ENCODE measurements around the gene CALCOCO2.
"Not testable (repeated sequence)": the region's sequence is repeated elsewhere in the genome, so short reads cannot be mapped to it uniquely, and the experiment has no call there.

Gene CALCOCO2

GRCh38 chr17:48825446-48826381 is 5.1 kb upstream of the CALCOCO2 start:
- no peak for DNase-seq

GRCh38 chr17:48831549-48831883 is 681 bp downstream of the CALCOCO2 start:
- no peak for DNase-seq

DNA sequence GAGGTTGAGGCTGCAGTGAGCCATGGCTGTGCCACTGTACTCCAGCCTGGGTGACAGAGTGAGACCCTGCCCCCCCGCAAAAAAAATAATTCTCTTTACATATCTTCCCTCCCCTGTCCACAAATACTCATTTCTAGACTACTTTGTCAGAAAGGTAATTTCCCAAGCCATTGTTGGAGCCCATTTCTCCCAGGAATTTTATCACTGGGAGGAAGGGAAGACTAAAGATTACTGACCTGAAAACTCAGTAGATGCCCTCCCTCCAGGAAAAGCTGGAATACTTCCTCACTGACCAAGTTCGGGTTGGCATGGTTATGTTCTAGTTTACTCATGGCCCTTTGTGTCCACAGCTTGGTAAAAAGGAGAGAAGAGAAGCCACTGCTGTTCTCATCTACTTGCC is 4.1 kb downstream of the CALCOCO2 start:
- DNase-seq = no peak

- DNase-seq = peak in 1 of 2 donors; percentile 39
Observed at GRCh38 chr17:48835971-48836370, 5.1 kb downstream of the CALCOCO2 start.

- peak in 1 of 2 donors; percentile 56 for DNase-seq
Observed at GRCh38 chr17:48837458-48837857, 6.6 kb downstream of the CALCOCO2 start.

GRCh38 chr17:48840441-48840840 is 9.6 kb downstream of the CALCOCO2 start:
- no peak for DNase-seq

DNA sequence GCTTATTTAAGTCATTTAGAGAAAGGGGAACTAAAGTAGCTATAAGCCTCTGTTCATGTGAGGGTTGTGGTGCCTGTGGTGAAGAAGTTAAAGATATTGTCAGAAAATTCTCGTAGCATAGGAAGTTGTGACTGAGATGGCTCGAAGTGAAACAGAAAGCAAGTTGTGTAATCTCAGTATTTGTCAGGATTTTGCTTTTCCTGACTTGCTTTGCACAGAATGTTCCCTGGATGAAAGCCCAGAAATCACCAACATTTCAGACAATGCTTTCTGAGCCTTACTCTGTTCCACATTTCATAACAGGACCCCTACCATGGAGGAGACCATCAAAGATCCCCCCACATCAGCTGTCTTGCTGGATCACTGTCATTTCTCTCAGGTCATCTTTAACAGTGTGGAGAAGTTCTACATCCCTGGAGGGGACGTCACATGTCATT is 10.6 kb downstream of the CALCOCO2 start:
- peak; percentile 26 to 69 for DNase-seq

DNA sequence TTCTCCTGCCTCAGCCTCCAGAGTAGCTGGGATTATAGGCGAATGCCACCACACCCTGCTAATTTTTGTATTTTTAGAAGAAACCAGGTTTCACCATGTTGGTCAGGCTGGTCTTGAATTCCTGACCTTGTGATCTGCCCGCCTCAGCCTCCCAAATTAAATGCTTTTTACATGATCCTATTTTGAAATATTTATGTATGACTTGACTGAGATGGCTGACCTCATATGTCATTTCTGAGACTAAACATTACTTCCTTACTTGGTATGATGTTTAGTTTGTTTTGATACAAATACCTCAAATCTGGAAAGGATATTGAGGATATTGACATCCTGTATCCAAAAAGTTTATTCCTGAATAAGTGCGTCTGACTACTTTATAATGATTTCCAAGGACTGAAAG is 11.9 kb downstream of the CALCOCO2 start:
- DNase-seq = no peak

DNA sequence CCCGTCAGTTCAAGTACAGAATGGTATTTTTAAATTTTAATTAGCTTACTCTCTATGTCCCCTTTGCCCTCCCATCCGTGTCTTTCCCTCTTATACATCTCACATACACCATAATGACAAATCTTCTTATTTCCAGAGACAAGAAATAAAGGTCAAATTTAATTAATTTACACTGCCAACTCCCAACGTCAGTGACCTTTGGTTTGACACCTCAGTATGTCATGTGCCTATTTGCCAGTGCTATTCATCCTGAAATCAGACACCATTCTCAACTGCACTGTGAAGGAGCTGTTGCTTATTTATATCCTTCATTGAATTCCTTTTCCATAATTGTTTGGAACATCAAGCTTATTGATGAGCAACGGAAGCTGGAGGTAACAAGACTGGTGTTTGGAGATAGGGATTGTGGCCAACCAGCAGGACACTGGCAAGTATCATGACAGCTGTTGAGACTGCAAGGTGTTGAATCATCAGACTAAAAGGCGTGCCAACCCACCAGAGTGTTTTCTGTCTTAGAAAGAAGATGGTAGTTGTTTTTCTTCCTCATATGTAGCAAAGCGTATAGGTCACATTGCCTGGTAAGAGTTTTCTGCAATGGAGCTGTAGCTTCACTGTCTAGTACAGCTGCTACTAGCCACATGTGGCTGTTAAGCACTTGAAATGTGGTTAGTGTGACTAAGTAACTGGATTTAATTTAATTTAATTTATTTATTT is 12.5 kb downstream of the CALCOCO2 start:
- no peak for DNase-seq

DNA sequence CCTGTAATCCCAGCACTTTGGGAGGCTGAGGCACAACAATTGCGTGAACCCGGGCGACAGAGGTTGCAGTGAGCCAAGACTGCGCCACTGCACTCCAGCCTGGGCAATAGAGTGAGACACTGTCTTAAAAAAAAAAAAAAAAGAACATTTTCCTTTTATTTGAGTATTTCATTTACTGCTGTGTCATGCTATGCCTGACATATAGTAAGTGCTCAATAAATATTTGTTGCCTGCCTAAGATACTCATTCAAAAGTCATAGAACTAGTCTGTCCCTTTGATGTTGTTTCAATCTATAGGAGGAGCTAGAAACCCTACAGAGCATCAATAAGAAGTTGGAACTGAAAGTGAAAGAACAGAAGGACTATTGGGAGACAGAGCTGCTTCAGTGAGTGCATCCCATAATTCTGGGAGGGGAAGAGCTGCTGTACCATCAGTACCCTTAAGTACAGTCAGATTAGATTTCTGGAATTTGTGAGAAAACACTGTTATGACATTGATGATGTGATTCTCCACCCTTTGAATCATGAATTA is 20.0 kb downstream of the CALCOCO2 start:
- peak in 1 of 2 donors; percentile 31 for DNase-seq

DNA sequence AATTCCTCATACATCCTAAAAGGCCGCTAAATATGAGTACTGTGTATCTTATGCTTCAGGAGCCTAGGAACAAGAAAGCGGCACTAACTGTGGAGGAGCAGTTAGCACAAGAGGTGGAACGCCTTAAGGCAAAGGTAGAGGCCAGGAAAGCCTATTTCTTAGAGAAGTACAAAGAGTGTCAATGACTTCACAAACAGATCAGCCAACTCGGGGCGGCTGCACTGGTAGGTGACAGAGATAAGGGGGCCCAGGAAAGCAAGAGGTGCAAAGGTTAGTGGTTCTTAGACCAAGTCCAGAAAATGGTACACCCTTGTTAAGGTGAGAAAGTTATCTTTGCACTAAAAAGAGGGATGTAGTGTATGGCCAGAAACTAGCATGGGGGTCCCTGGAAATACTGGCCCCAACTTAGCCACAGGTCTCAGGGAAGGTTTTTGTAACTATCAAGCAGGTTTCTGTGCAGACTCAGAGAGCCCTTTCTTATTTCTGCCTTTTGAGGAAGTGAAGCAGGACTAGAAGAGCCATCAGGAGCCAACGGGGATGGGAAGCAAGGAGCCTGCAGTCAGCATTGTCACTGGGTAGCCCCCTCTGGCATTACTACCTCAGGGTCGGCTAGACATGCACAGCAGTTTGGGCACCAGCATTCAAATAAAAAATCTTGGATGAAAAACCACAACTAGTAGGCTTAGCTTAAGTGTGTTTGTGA is 24.1 kb downstream of the CALCOCO2 start:
- no peak for DNase-seq

- no peak for DNase-seq
Observed at GRCh38 chr17:48856122-48856821, 25.4 kb downstream of the CALCOCO2 start.

GRCh38 chr17:48860034-48860433 is 29.2 kb downstream of the CALCOCO2 start:
- no peak for DNase-seq

- DNase-seq = no peak
Observed at GRCh38 chr17:48860456-48860855, 29.6 kb downstream of the CALCOCO2 start.

DNA sequence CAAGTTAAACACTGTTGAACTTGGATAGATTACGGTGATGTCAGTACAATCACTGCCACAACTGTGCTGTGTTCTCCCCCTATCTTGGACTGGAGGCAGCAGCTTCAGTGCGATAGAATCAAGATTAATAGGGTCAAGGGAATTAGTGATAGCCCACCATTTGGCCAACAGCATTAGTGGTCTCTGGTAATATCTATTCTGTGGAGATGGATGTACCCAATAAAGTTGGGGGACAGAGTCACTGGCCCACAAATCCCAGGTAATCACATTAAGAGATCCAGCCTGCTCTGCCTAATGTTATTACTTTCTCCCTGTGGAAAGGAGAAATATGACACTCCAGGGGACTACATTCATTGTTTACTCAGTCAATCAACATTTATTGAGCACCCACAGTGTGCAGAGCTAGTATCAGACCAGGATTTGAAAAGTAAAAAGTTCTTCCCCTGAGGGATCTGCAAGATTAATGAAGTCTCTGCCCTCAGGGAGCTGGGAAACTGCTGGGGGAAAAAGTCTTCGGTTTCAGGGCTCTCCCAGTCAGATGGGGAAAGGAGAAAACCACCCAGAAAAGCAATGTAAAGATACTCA is 38.2 kb downstream of the CALCOCO2 start:
- no peak for DNase-seq

DNA sequence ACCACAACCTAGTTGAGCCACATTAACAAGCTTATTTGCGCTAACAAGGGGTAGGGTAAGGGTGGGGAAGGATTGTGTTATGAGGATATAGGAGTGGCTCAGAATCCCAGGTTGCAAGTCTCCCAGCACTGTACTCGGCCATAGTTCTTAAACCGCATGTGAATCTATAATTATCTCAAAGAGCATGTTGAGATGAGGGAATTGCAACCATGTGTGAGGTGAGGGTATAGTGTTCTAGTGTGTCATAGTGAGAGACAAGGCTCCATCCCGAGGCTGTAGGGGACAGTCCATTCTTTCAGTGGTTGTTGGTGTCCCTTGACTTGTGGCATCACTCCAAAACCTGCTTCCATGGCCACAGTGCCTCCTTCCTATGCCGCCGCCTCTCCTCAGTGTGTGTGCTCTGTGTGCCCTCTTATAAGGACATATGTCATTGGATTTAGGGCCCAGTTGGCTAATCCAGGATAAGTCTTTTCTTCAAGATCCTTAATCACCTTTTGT is 39.0 kb downstream of the CALCOCO2 start:
- DNase-seq = no peak

DNA sequence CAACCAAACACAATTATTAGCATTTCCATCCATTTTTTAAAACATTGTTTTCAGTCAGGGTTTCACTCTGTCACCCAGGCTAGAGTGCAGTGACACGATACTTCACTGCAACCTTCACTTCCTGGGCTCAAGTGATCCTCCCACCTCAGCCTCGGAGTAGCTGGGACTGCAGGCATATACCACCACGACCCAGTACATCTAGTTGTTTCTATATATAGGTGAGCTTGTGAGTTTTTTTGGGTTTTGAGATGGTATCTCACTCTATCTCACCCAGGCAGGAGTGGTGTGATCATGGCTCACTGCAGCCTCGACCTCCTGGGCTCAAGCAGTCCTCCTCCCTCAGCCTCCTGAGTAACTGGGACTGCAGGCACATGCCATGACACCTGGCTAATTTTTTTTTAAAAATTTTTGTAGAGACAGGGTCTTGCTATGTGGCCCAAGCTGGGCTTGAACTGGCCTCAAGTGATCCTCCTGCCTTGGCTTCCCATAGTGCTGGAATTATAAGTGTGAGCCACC is 40.3 kb downstream of the CALCOCO2 start:
- no peak for DNase-seq

DNA sequence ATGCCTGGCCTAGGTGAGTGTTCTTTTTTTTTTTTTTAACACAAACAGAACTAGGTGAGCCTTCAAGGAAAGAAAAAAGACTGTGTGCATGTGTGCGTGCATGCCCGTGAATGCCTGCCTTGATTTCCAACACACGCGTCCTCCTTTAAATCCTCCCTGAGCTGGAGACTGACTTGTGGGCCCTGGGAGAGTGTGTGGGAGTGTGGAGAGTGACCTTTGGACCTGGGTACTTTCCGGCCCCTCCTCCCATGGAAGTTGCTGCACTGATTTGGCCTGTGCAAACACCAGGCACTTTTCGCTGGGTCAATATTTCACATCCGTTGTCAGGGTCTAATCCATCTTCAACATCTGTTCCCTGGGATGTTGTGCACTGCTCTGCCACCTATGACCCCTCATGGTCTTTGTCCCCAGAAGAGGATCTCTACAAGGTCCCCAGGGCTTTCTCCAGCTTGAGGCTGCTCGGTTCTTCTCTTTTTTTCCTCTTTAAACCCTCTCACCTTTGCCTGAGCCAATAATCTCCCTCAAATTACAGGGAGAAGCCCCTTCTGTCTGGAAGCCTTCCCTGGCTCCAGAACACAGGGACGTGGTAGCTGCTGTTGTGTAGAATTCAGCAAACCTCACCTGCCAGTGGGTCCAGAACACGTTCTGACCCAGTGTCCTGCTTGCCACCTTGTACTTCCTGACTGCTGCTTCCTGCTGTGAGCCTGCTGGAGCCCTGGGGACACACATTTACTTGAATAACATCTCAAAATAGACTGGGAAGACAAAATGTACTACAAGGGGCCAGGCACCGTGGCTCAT is 40.9 kb downstream of the CALCOCO2 start:
- DNase-seq = no peak

DNA sequence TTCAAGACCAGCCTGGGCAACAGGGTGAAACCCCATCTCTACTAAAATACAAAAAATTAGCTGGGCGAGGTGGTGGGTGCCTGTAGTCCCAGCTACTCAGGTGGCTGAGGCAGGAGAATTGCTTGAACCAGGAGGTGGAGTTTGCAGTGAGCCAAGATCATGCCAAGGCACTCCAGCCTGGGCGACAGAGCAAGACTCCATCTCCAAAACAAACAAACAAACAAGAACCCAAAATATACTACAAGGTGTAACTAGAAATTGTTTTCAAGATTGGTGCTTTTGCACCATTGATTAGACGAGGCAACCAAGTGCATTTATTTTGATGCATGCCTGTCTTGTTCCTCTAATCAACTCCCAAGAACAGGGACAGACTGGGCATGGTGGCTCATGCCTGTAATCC is 41.6 kb downstream of the CALCOCO2 start:
- DNase-seq = not testable (repeated sequence)

DNA sequence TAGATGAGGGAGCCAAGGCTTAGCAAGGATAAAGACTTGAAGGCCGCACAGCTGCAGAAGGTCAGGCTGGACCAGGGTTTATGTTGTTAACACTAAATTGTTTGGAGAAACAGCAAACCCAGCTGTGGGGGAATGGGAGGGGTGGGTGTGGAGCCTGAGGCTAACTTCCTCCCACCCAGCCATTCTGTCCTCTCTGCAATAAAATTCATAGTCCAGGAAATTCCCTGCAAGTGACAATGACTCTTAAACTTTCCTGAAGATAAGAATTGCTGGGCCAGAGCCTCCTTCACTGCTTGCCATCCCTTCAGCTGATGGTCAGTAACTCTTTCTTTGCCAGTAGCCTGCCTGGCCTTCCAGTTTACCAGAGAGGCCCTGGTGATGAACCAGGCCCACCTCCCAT is 42.4 kb downstream of the CALCOCO2 start:
- no peak for DNase-seq

Data from CD4-positive, alpha-beta T cell treated with Interferon alpha-2 for 1 hour (primary cell).